Measurements from ENCODE around the gene TMEM143.

The TMEM143 gene

DNA sequence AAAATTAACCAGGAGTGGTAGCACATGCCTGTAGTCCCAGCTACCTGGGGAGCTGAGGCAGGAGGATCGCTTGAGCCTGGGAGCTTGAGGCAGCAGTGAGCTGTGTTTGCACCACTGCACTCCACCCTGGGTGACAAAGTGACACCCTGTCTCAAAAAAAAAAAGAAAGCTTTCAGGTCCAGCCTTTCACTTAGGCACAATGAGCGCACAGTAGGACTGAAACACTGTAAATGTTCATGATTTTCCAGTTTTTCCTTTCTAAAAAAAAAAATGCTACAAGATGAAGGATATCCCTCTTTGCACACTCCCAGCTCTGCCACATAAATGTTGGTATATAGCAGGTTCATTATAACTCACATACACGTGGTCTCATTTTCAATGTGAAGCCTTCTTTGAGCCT lies 76.0 kb downstream of the TMEM143 start:
- DNase-seq, result no peak

- no peak for DNase-seq
Observed at GRCh38 chr19:48284896-48285295, 78.8 kb downstream of the TMEM143 start.

GRCh38 chr19:48283908-48284307 lies 79.8 kb downstream of the TMEM143 start:
- DNase-seq, result no peak
